HG02763 (cell line): ENCODE measurements around the gene ARF6.
"Not testable (repeated sequence)": the region's sequence is repeated elsewhere in the genome, so short reads cannot be mapped to it uniquely, and the experiment has no call there.

Experiments used
- ATAC-seq: cut with Tn5 transposase; IDR thresholded peaks from one replicate; pipeline ENCODE4 v1.9.1; 2021; ENCODE audit warnings: mild to moderate bottlenecking, moderate library complexity; ENCODE audit not compliant: unreplicated experiment

ARF6 gene

GRCh38 chr14:49875640-49876198, 17.2 kb upstream of the ARF6 start:
- no peak for ATAC-seq

- ATAC-seq: no peak
Measured at GRCh38 chr14:49876563-49877127, 16.2 kb upstream of the ARF6 start.

GRCh38 chr14:49879646-49880204, 13.2 kb upstream of the ARF6 start:
- peak; percentile 58 for ATAC-seq

- no peak for ATAC-seq
Measured at GRCh38 chr14:49880267-49881064, 12.4 kb upstream of the ARF6 start.

- no peak for ATAC-seq
Measured at GRCh38 chr14:49881350-49882001, 11.4 kb upstream of the ARF6 start.

GRCh38 chr14:49882826-49883694, 9.8 kb upstream of the ARF6 start:
- ATAC-seq: no peak

GRCh38 chr14:49886523-49886922, 6.4 kb upstream of the ARF6 start:
- no peak for ATAC-seq

GRCh38 chr14:49888293-49888692, 4.6 kb upstream of the ARF6 start:
- ATAC-seq: no peak

- peak; percentile 27 for ATAC-seq
Measured at GRCh38 chr14:49892301-49892635, 614 bp upstream of the ARF6 start.

GRCh38 chr14:49893309-49894213, 679 bp downstream of the ARF6 start:
- ATAC-seq: peak; percentile 42

GRCh38 chr14:49894214-49895107, 1.6 kb downstream of the ARF6 start:
- not testable (repeated sequence) for ATAC-seq

- ATAC-seq: no peak
Measured at GRCh38 chr14:49895480-49895879, 2.6 kb downstream of the ARF6 start.

- ATAC-seq: not testable (repeated sequence)
Measured at GRCh38 chr14:49896272-49896671, 3.4 kb downstream of the ARF6 start.

- no peak for ATAC-seq
Measured at GRCh38 chr14:49896966-49897365, 4.1 kb downstream of the ARF6 start.

- ATAC-seq: no peak
Measured at GRCh38 chr14:49897414-49897813, 4.5 kb downstream of the ARF6 start.

GRCh38 chr14:49897965-49898364, 5.1 kb downstream of the ARF6 start:
- ATAC-seq: no peak

- ATAC-seq: no peak
Measured at GRCh38 chr14:49898485-49898884, 5.6 kb downstream of the ARF6 start.

GRCh38 chr14:49900973-49901372, 8.1 kb downstream of the ARF6 start:
- ATAC-seq: no peak
